HG03045 (cell line): Measurements from ENCODE around the gene ZNF544.
A peak's percentile ranks its signal among the peaks of the same experiment; 100 is the strongest.

Source experiments
- ATAC-seq: cut with Tn5 transposase; IDR thresholded peaks from one replicate; pipeline ENCODE4 v1.9.1; 2021; ENCODE audit warnings: mild to moderate bottlenecking, moderate library complexity; ENCODE audit not compliant: unreplicated experiment

The ZNF544 gene

GRCh38 chr19:58228585-58229254 is at the start of gene ZNF544:
Gene ZNF544 (plus strand): TSS chr19:58228914. CDS start chr19:58244024, 15,110 bp downstream.
- peak; percentile 74 for ATAC-seq

- ATAC-seq = no peak
Observed at GRCh38 chr19:58181902-58182576, 46.7 kb upstream of the ZNF544 start.

- peak; percentile 3 for ATAC-seq
Observed at GRCh38 chr19:58182577-58182988, 46.1 kb upstream of the ZNF544 start.

- peak; percentile 82 for ATAC-seq
Observed at GRCh38 chr19:58182989-58183816, 45.5 kb upstream of the ZNF544 start, which contains the start of gene ZNF274. Gene ZNF274 (plus strand): TSS chr19:58183061. CDS start chr19:58183966, 905 bp downstream.

- peak; percentile 19 for ATAC-seq
Observed at GRCh38 chr19:58183817-58184215, 44.9 kb upstream of the ZNF544 start.

GRCh38 chr19:58196901-58197616 is 31.7 kb upstream of the ZNF544 start:
- no peak for ATAC-seq

GRCh38 chr19:58203814-58204475 is 24.8 kb upstream of the ZNF544 start:
- no peak for ATAC-seq

- ATAC-seq = no peak
Observed at GRCh38 chr19:58204566-58204965, 24.1 kb upstream of the ZNF544 start.

GRCh38 chr19:58209577-58209976 is 19.1 kb upstream of the ZNF544 start:
- no peak for ATAC-seq

GRCh38 chr19:58212336-58213074 is 16.2 kb upstream of the ZNF544 start:
- ATAC-seq = no peak

GRCh38 chr19:58213075-58213369 is 15.7 kb upstream of the ZNF544 start:
- no peak for ATAC-seq

GRCh38 chr19:58217069-58217481 is 11.6 kb upstream of the ZNF544 start:
- no peak for ATAC-seq

- ATAC-seq = no peak
Observed at GRCh38 chr19:58217607-58218391, 10.9 kb upstream of the ZNF544 start.

GRCh38 chr19:58218899-58219298 is 9.8 kb upstream of the ZNF544 start:
- no peak for ATAC-seq

- ATAC-seq = no peak
Observed at GRCh38 chr19:58227964-58228584, 640 bp upstream of the ZNF544 start.

- no peak for ATAC-seq
Observed at GRCh38 chr19:58229255-58229639, 533 bp downstream of the ZNF544 start.

GRCh38 chr19:58237324-58237723 is 8.6 kb downstream of the ZNF544 start:
- no peak for ATAC-seq

GRCh38 chr19:58243351-58243750 is 14.6 kb downstream of the ZNF544 start:
- no peak for ATAC-seq

GRCh38 chr19:58248886-58249285 is 20.2 kb downstream of the ZNF544 start:
- no peak for ATAC-seq
